ENCODE results near the gene PRLR.

DNA sequence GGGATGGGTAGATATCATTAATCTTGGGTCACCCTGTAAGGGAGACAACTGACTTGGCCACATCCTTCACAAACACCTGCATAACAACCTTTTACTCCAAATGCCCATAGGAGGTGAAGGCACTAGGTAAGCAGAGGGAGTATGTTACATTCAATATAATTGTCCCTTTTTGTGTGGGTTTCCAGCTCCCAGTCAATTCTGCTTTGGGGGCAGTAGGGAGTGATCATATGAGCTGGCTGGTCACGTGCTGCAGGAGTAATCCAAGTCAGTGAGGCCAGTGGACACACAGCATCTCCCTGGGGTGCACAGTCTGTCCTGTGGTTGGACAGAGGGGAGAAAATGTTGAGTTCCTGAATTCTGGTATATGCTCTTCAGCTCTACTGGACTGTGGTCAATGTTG, 181.4 kb downstream of the PRLR start:
- no peak for TF ChIP-seq POLR2A (conservative IDR thresholded peaks at IDR 0.05)
- no peak for TF ChIP-seq SETDB1 (IDR thresholded peaks at IDR 0.05; ENCODE audit: low read length)
- TF ChIP-seq L3MBTL2 (IDR thresholded peaks at IDR 0.05) = no peak

Measured in K562 (cell line).